AML-193 (cell line): ENCODE measurements around the gene MYO18A.
A peak's percentile ranks its signal among the peaks of the same experiment; 100 is the strongest.
"Not testable (repeated sequence)": the region's sequence is repeated elsewhere in the genome, so short reads cannot be mapped to it uniquely, and the experiment has no call there.

Experiments
- DNase-seq, 2 experiments: peaks; one replicate each; lab custom pipeline; 2025; lab: John Stamatoyannopoulos, UW

Gene MYO18A, protein sequence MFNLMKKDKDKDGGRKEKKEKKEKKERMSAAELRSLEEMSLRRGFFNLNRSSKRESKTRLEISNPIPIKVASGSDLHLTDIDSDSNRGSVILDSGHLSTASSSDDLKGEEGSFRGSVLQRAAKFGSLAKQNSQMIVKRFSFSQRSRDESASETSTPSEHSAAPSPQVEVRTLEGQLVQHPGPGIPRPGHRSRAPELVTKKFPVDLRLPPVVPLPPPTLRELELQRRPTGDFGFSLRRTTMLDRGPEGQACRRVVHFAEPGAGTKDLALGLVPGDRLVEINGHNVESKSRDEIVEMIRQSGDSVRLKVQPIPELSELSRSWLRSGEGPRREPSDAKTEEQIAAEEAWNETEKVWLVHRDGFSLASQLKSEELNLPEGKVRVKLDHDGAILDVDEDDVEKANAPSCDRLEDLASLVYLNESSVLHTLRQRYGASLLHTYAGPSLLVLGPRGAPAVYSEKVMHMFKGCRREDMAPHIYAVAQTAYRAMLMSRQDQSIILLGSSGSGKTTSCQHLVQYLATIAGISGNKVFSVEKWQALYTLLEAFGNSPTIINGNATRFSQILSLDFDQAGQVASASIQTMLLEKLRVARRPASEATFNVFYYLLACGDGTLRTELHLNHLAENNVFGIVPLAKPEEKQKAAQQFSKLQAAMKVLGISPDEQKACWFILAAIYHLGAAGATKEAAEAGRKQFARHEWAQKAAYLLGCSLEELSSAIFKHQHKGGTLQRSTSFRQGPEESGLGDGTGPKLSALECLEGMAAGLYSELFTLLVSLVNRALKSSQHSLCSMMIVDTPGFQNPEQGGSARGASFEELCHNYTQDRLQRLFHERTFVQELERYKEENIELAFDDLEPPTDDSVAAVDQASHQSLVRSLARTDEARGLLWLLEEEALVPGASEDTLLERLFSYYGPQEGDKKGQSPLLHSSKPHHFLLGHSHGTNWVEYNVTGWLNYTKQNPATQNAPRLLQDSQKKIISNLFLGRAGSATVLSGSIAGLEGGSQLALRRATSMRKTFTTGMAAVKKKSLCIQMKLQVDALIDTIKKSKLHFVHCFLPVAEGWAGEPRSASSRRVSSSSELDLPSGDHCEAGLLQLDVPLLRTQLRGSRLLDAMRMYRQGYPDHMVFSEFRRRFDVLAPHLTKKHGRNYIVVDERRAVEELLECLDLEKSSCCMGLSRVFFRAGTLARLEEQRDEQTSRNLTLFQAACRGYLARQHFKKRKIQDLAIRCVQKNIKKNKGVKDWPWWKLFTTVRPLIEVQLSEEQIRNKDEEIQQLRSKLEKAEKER (N-terminal part only)

GRCh38 chr17:29180034-29180787 is at the start of gene MYO18A:
Gene MYO18A, minus strand, starts transcription at chr17:29180398. Its CDS starts 13,458 bp downstream, at chr17:29166940.
- DNase-seq, result peak; percentile 77 to 84

DNA sequence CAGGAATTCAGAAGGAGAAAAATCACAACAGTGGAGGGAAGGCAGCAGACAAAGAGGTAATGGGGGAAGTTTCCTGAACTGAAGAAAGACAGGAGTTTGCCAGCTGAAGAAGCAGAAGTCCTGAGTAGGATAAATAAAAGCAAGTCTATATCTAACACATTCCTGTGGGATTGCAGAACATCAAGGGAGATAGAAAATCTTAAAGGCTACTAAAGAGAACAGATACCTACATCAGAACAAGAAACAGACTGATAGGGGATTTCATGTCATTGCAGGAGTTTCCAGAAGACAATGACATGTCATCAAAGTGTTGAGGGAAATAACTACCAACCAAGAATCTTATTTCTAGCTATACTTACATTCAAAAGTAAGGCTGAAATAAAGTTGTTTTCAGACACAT is 45.2 kb upstream of the MYO18A start:
- DNase-seq, result no peak

- DNase-seq, result not testable (repeated sequence)
Measured at GRCh38 chr17:29221338-29221737, 41.1 kb upstream of the MYO18A start.

GRCh38 chr17:29219378-29220047 is 39.3 kb upstream of the MYO18A start:
- peak; percentile 86 to 91 for DNase-seq

- DNase-seq, result no peak
Measured at GRCh38 chr17:29216856-29217255, 36.7 kb upstream of the MYO18A start.

DNA sequence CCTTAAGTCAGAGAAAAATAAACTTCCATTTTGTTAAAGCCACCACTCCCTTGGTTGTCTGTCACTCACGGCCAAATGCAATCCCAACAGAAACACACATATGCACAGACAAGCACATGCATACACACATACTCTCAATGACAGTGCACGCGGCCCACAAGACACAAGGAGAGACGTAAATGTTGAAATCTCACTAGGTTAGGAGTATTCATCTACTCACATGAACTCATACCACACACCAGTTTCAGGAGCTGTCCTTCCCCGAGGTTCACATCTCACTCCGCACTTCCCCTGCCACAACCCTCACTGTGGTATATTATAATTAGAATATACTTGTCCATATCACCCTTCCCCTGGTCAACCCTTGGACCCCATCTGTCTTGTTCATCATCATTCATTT is 36.0 kb upstream of the MYO18A start:
- no peak for DNase-seq

GRCh38 chr17:29215717-29216116 is 35.5 kb upstream of the MYO18A start:
- no peak for DNase-seq

- DNase-seq, result no peak
Measured at GRCh38 chr17:29215174-29215573, 35.0 kb upstream of the MYO18A start.

DNA sequence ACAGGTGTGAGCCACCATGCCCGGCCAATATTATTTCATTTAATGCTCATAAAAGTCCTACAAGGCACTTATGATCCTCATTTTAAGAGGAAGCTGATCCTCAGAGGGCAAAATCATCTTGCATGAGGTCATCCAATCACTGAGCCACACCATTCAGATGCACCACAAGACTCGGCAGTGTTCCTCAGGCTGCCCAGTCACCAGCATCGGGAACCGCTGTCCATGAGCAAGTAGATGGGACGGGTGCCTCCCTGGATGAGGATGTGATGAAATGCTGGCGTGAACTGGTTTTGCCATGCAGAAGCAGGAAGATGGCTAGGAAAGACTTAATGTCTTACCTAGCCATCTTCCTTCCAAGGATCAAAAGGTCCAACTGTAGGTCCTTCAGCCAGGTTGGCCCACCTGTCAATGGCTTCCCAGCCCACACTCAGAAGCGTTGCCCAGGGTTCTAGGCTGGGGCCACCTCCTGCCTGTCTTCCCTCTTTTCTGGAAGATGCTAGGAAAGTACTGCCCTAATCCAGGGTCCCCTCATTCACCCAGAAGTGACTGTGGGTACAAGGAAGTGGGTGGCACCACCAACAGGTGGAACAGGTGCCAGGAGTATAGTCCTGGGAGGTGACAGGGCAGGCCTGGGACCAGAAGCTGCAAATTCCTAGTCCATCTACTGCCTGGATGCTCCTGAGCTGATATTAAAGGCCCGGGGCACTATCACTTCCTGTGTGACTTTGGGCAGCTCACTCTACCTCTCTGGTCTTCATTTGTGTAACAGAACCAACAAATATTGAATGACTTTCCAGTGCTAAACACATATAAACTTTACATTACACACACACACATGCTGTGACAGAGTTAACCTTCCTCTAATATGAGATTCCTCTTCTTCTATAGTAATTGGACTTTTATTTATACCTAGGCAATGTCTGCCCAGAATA is 34.3 kb upstream of the MYO18A start:
- DNase-seq, result no peak

- no peak for DNase-seq
Measured at GRCh38 chr17:29212681-29213121, 32.5 kb upstream of the MYO18A start.

- no peak for DNase-seq
Measured at GRCh38 chr17:29212094-29212631, 32.0 kb upstream of the MYO18A start.

GRCh38 chr17:29210879-29211278 is 30.7 kb upstream of the MYO18A start:
- DNase-seq, result no peak

- DNase-seq, result no peak
Measured at GRCh38 chr17:29209073-29209472, 28.9 kb upstream of the MYO18A start.

- no peak for DNase-seq
Measured at GRCh38 chr17:29207975-29208374, 27.8 kb upstream of the MYO18A start.

DNA sequence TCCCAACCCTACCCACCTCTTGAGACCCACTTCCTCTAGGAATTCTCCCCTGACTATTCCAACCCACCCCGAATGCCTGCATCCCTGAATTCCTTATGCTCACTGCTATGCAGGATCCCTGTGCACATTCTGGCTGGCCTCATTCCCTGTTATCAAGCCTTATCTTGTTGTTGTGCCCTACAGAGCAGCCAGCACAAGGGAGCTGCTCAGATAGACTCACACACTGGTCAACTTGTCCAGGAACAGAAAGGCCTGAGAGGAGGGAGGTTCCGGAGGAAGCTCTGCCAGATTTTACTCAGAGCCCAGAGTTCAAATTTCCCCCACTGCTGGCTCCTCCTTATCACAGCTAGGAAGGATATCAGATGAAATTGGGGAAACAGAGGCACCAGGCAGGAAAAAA is 24.8 kb upstream of the MYO18A start:
- no peak for DNase-seq

DNA sequence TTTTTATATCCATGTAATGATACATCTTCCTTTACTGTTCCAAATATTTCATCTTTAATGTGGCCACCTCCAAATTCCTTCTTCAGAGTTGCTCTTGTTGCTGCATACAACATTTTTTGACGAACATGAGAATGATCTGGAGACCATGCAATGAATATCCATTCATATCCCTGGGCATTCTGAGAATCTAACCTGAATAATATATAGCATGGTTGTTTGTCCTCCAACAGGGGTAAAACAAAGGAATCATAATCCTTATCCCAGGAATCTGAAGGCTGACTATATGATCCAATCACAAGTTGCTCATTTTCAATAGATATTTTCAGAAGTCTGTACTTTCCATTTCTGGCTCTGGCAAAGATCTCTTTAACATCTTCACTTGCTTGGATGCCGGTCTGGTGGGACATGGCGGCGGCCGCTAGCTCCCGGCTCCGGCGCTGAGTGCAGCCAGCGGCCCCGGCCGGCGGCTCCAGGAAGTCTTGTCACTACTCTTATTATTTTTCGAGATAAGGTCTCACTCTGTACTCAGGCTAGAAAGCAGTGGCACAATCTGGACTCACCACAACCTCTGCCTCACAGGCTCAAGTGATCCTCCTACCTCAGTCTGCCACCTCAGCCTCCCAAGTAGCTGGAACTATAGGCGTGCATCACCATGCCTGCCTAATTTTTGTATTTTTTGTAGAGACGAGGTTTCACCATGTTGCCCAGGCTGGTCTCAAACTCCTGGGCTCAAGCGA is 24.0 kb upstream of the MYO18A start:
- DNase-seq, result not testable (repeated sequence)

DNA sequence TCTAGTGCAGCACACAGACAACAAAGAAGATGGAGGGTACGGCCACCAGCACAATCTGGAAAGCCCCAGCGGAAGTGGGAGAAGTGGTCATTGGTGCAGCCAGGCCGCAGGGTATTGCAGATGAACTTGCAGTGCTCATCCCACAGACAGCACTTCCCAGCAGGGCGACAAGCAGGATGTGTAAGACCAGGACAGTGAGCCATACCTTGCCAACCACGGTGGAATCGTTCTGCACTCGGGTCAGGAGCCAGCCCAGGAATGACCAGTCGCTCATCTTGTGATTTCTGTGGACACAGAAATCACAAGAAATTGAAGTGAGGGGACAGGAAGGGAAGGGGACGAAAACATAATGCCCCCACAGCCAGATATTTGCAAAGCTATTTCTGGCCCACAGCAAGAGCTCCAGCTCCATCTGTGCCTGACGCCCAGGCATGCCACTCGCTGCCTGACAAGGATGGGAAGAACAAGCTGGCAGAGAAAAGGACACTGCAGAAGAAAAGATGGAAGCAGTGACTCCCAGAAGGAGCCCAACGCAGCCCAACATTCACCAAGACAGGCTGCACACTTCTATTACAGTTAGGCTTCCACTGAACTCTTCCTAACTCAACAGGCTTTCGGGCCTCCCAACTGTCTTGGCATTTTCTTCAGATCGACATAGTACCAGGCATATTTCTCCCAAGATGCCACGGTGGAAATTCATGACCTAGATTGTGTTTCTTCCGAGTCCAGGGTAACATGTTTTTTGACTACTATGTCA is 17.5 kb upstream of the MYO18A start:
- DNase-seq, result no peak
